Hematopoietic multipotent progenitor cell treated with erythropoietin and hydrocortisone succinate and interleukin-3 and kit ligand, for 4 days (in vitro differentiated cells): ENCODE results near the gene TEX51.

Source experiments
- DNase-seq: peaks from one replicate; pipeline ENCODE4 v3.0.0-alpha.2; 2015

TEX51 gene

GRCh38 chr2:126894082-126894481 is 4.6 kb upstream of the TEX51 start:
- no peak for DNase-seq

- DNase-seq = no peak
Measured at GRCh38 chr2:126894585-126895182, 4.0 kb upstream of the TEX51 start.

- DNase-seq = no peak
Measured at GRCh38 chr2:126895336-126895735, 3.4 kb upstream of the TEX51 start.

GRCh38 chr2:126896471-126896870 is 2.2 kb upstream of the TEX51 start:
- no peak for DNase-seq

GRCh38 chr2:126899616-126900185 is 1.0 kb downstream of the TEX51 start:
- no peak for DNase-seq

GRCh38 chr2:126900646-126901319 is 2.1 kb downstream of the TEX51 start:
- no peak for DNase-seq

- no peak for DNase-seq
Measured at GRCh38 chr2:126901459-126901858, 2.8 kb downstream of the TEX51 start.

GRCh38 chr2:126902152-126902835 is 3.6 kb downstream of the TEX51 start:
- DNase-seq = no peak

GRCh38 chr2:126902859-126903258 is 4.2 kb downstream of the TEX51 start:
- no peak for DNase-seq

GRCh38 chr2:126905991-126906390 is 7.3 kb downstream of the TEX51 start:
- DNase-seq = no peak

GRCh38 chr2:126906781-126907180 is 8.1 kb downstream of the TEX51 start:
- DNase-seq = no peak

GRCh38 chr2:126907671-126908070 is 9.0 kb downstream of the TEX51 start:
- no peak for DNase-seq

GRCh38 chr2:126908721-126909177 is 10.1 kb downstream of the TEX51 start:
- DNase-seq = no peak

- no peak for DNase-seq
Measured at GRCh38 chr2:126909366-126909765, 10.7 kb downstream of the TEX51 start.

GRCh38 chr2:126909781-126910180 is 11.1 kb downstream of the TEX51 start:
- DNase-seq = no peak

GRCh38 chr2:126910637-126911036 is 11.9 kb downstream of the TEX51 start:
- DNase-seq = peak; percentile 24

- no peak for DNase-seq
Measured at GRCh38 chr2:126911111-126911796, 12.6 kb downstream of the TEX51 start.

GRCh38 chr2:126912201-126912600 is 13.5 kb downstream of the TEX51 start:
- no peak for DNase-seq

GRCh38 chr2:126913329-126913728 is 14.6 kb downstream of the TEX51 start:
- no peak for DNase-seq

- no peak for DNase-seq
Measured at GRCh38 chr2:126913881-126914615, 15.4 kb downstream of the TEX51 start.

GRCh38 chr2:126914811-126915500 is 16.3 kb downstream of the TEX51 start:
- no peak for DNase-seq

- no peak for DNase-seq
Measured at GRCh38 chr2:126915903-126916302, 17.2 kb downstream of the TEX51 start.
